ENCODE measurements around the gene RAB7B. TPM values are rescaled to one million over a fixed set of nuclear protein-coding genes. Genes with fewer than 3 reads are reported as not detected.

The RAB7B gene
- total and polyA plus RNA-seq, 2 of the 4 experiments (the other 2 are of a cell fraction): 9.1 to 14.7 TPM

GRCh38 chr1:206049293-206049692, 46.1 kb upstream of the RAB7B start:
- Histone ChIP-seq H3K56ac (ENCODE audit: extremely low read depth, insufficient read depth, low read length) (no peak overlapping the region), H2AK5ac (ENCODE audit: low read depth, low read length) (no peak overlapping the region), H3K27ac (ENCODE audit: insufficient read depth, low read length) (no peak overlapping the region), H4K8ac (ENCODE audit: low read depth in 2 of 2, low read length in 2 of 2) (no peak overlapping the region), H2BK20ac (ENCODE audit: low read depth, low read length) (no peak overlapping the region), H3K4me3 (ENCODE audit: insufficient read depth, low read depth, low read length) (no peak overlapping the region), H4K20me1 (ENCODE audit: insufficient read depth, low read length) (no peaks in the 10 kb centered on the region), H2BK15ac (ENCODE audit: low read depth, low read length) (no peak overlapping the region), H3K9me1 (ENCODE audit: insufficient read depth, low read length) (0 out of 2 replicates have a peak, but pooled peaks cover 3% of the 10 kb centered on the region), H3K9me3 (ENCODE audit: control insufficient read depth, insufficient read depth, low read length) (no peaks in the 10 kb centered on the region), H3K18ac (ENCODE audit: low read depth, low read length) (no peak overlapping the region), H2BK5ac (ENCODE audit: low read depth, low read length, poor library complexity, severe bottlenecking) (no peak overlapping the region), H3K14ac (replicated peaks; ENCODE audit: low read depth, low read length) (no peak overlapping the region), H2BK120ac (ENCODE audit: low read depth, low read length) (no peak overlapping the region), H4K5ac (ENCODE audit: low read depth, low read length) (no peak overlapping the region), H3K4me2 (ENCODE audit: low read depth, low read length) (no peak overlapping the region), H2AK9ac (replicated peaks; ENCODE audit: low read depth, low read length, poor library complexity) (no peak overlapping the region), H3K4ac (ENCODE audit: low read depth, low read length) (no peak overlapping the region), H2AFZ (replicated peaks; ENCODE audit: low read length, poor library complexity) (no peak overlapping the region), H3K4me1 (ENCODE audit: control insufficient read depth, insufficient read depth, low read length) (no peaks in the 10 kb centered on the region), H3K79me1 (ENCODE audit: low read depth in 1 of 2, low read length in 2 of 2) (no peaks in the 10 kb centered on the region), H3K27me3 (ENCODE audit: control insufficient read depth, insufficient read depth, low read length) (peaks cover 36% of the 10 kb centered on the region), H3K36me3 (ENCODE audit: control insufficient read depth, insufficient read depth, low read length) (no peaks in the 10 kb centered on the region), H3K23ac (ENCODE audit: low read depth, low read length) (no peak overlapping the region), H4K91ac (ENCODE audit: insufficient read depth, low read depth, low read length) (no peak overlapping the region), H3K9ac (ENCODE audit: low read depth, low read length) (no peak overlapping the region)
- no peak for DNase-seq
- in situ Hi-C loops (cut with MboI; ENCODE audit: low sequenced_read_pairs): no loop called here
- intact Hi-C loops (cut with micrococcal nuclease): no loop called here
- ChIA-PET POLR2A (ENCODE audit: unreplicated experiment) (no interaction called here), CTCF (no interaction called here)
- dilution Hi-C loops (cut with HindIII; ENCODE audit: low sequenced_read_pairs, unreplicated experiment): no loop called here
- no TSS peak for BruUV-seq (replicated peaks)
- ATAC-seq (ENCODE audit: low read depth): no peak
- no peak for TF ChIP-seq USF2 (IDR thresholded peaks at IDR 0.05; ENCODE audit: low read depth, low read length)
- TF ChIP-seq RAD21 (IDR thresholded peaks at IDR 0.05; ENCODE audit: low read length): no peak
- TF ChIP-seq CTCF (conservative IDR thresholded peaks at IDR 0.05; ENCODE audit: low read depth, low read length): no peak
- TF ChIP-seq MXI1 (IDR thresholded peaks at IDR 0.05; ENCODE audit: borderline replicate concordance, low read depth, low read length): no peak
- TF ChIP-seq RCOR1 (IDR thresholded peaks at IDR 0.05; ENCODE audit: insufficient replicate concordance, low read length): no peak
- no peak for TF ChIP-seq POLR2A (IDR thresholded peaks at IDR 0.05; ENCODE audit: low read depth, low read length)
- TF ChIP-seq ELK1 (IDR thresholded peaks at IDR 0.05; ENCODE audit: borderline replicate concordance, low read depth, low read length): no peak
- no peak for TF ChIP-seq CEBPB (IDR thresholded peaks at IDR 0.05; ENCODE audit: low read depth, low read length)
- TF ChIP-seq CHD1 (IDR thresholded peaks at IDR 0.05; ENCODE audit: low read depth, low read length): no peak
- TF ChIP-seq NFE2L2 (IDR thresholded peaks at IDR 0.05; ENCODE audit: low read depth, low read length): no peak
- TF ChIP-seq MAZ (IDR thresholded peaks at IDR 0.05; ENCODE audit: borderline replicate concordance, low read depth, low read length): no peak
- TF ChIP-seq FOS (IDR thresholded peaks at IDR 0.05; ENCODE audit: low read depth, low read length): no peak
- no peak for TF ChIP-seq SMC3 (IDR thresholded peaks at IDR 0.05; ENCODE audit: low read depth, low read length)
- no peak for TF ChIP-seq MAFK (IDR thresholded peaks at IDR 0.05; ENCODE audit: low read depth, low read length)
- TF ChIP-seq BHLHE40 (IDR thresholded peaks at IDR 0.05; ENCODE audit: low read depth, low read length): no peak

All from IMR-90 (cell line).